Gastrocnemius medialis (tissue), 4 donors: Measurements from ENCODE around the gene GPS2. TPM values are rescaled to one million over a fixed set of nuclear protein-coding genes. Genes with fewer than 3 reads are reported as not detected.
A peak's percentile ranks its signal among the peaks of the same experiment; 100 is the strongest.

ENCODE experiments used
- ATAC-seq, 2 donors: fragments of 150-250 bp; one replicate each; pipeline ENCODE4 v1.9.1; 2016
- DNase-seq, 2 donors: peaks; one replicate each; pipeline ENCODE4 v3.0.0-alpha.2; 2019
- H3K27ac ChIP-seq, 4 donors: fragments of 200-600 bp; sonication (generic); 1 replicate in 1 of 4; 2 replicates in 3 of 4; pipeline ENCODE4 v1.5.1; 2016 to 2018; ENCODE audit warnings: mild to moderate bottlenecking in 2 of 4, moderate library complexity in 1 of 4
- H3K27me3 ChIP-seq, 3 donors: fragments of 200-600 bp; sonication (generic) in 2 of 3; 1 replicate in 1 of 3; 2 replicates in 2 of 3; pipeline versions ENCODE4 v1.5.1 to v1.6.0; 2016 to 2019; ENCODE audit warnings: mild to moderate bottlenecking in 1 of 3, moderate library complexity in 1 of 3
- H3K36me3 ChIP-seq, 2 donors: fragments of 200-600 bp; sonication (generic) in 1 of 2; one replicate each; pipeline ENCODE4 v1.5.1; 2017 to 2018
- H3K4me1 ChIP-seq, 2 donors: fragments of 200-600 bp; sonication (generic) in 1 of 2; one replicate each; pipeline ENCODE4 v1.5.1; 2016 to 2017; ENCODE audit warnings: mild to moderate bottlenecking in 2 of 2
- H3K4me3 ChIP-seq, 4 donors: fragments of 200-600 bp; sonication (generic) in 3 of 4; 1 replicate in 1 of 4; 2 replicates in 3 of 4; pipeline ENCODE4 v1.5.1; 2016 to 2019; ENCODE audit warnings: mild to moderate bottlenecking in 2 of 4
- H3K9me3 ChIP-seq, 3 donors: fragments of 200-600 bp; sonication (generic) in 2 of 3; 1 replicate in 1 of 3; 2 replicates in 2 of 3; pipeline ENCODE4 v1.5.1; 2016 to 2019
- CTCF ChIP-seq, 5 experiments: fragments of 450-650 bp in 3 of 5; fragments of 200-600 bp in 2 of 5; sonication (generic) in 2 of 5; IDR thresholded peaks in 4 of 5; conservative IDR thresholded peaks in 1 of 5; 1 replicate in 4 of 5; 2 replicates in 1 of 5; pipeline ENCODE4 v1.5.1; 2016 to 2019; ENCODE audit warnings: antibody characterized with exemption in 5 of 5, mild to moderate bottlenecking in 3 of 5, moderate library complexity in 3 of 5
- POLR2A ChIP-seq, 2 donors: fragments of 450-650 bp; IDR thresholded peaks; one replicate each; pipeline ENCODE4 v1.6.1; 2017; ENCODE audit warnings: antibody characterized with exemption in 2 of 2, mild to moderate bottlenecking in 2 of 2, moderate library complexity in 2 of 2
- in situ Hi-C, 4 donors: fragments of 200-750 bp; cut with MboI; loops; one replicate each; pipeline versions ENCODE4 v1.15.0 to v1.8.0; 2017; ENCODE audit warnings: low sequenced_read_pairs in 4 of 4
- intact Hi-C: fragments of 100-400 bp; cut with DNase I; formaldehyde crosslinking; loops from one replicate; pipeline ENCODE4 v1.15.1; 2023; ENCODE audit warnings: low total_unique reads
- total RNA-seq, 4 donors: library from RNA; depleted of rRNA; stranded (reverse); fragments of >200 nt; gene quantifications; one replicate each; pipeline versions ENCODE4 v1.1.0 to v1.2.3, GENCODE V29; 2016

GPS2 gene
- 100 to 1,000 TPM; 135 to 240 (median 169) TPM for total RNA-seq

DNA sequence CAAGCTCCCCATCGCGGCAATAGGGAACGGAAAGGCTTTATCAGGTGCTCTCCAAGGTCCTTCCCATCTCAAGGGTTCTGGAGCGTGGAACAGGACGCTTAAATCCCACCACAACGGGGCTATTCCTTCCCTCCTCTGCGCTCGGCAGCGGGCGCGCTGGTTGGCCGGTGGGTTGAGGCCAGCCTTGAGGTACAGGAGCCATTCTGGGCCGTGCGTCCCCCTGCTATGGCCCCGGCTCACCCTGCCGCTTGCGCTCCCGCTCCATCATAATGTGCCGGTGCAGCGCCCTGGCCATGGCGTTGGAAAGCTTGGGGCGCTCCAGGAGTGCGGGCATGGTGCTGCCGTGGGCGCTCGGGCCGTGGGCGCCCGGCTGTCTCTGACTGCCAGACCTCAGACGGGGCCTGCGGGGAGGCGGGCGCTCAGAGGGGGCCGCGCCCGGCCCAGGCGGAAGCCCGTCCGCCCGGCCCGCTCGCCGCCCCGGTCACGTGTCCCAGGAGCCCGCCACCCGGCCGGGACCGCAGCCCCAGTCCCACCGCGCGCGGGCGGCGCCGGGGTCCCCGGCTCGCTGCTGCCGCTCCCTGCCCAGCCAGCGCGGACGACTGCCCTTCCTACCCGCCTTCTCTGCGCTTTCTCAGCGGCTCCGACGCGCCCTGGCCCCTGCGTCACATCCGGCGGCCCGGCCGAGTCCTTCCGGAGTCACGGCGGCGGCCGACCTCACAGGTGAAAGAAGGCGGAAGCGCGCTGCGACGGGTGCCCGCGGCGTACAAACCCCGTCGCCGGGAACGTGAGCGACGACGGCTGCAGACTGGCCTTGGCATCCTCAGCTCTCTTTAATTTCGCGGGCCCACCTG lies at the start of gene GPS2:
GPS2 (minus strand) TSS at position 642 of the 851 bp plus-strand sequence; CDS start at position 334, 308 bp downstream.
- Histone ChIP-seq H3K27ac (peak within 1 kb of the TSS; percentile 92 to 97 (median 93)), H3K4me1 (peaks cover 46 to 48% of the 10 kb centered on the region in 2 donors), H3K36me3 (peaks cover 2 to 67% of the 10 kb centered on the region in 2 donors), H3K27me3 (no peaks in the 10 kb centered on the region), H3K4me3 (peak within 1 kb of the TSS; percentile 86 to 98 (median 92)), H3K9me3 (no peaks in the 10 kb centered on the region)
- TF ChIP-seq POLR2A (IDR thresholded peaks at IDR 0.05) (peak; percentile 83 to 89), CTCF (IDR thresholded peaks at IDR 0.05 in 4 of 5, conservative IDR thresholded peaks at IDR 0.05 in 1 of 5) (peak in 1 of 5 experiments; percentile 16)
- intact Hi-C loops (no loop called here), in situ Hi-C loops (no loop called here)
- peak; percentile 86 to 90 for DNase-seq
- ATAC-seq: peak; percentile 83 to 87

GRCh38 chr17:7363311-7363710 lies 48.2 kb upstream of the GPS2 start:
- TF ChIP-seq CTCF (IDR thresholded peaks at IDR 0.05 in 4 of 5, conservative IDR thresholded peaks at IDR 0.05 in 1 of 5): no peak
- no peak for TF ChIP-seq POLR2A (IDR thresholded peaks at IDR 0.05)
- Histone ChIP-seq H3K4me3 (no peak overlapping the region), H3K36me3 (no peaks in the 10 kb centered on the region), H3K9me3 (no peaks in the 10 kb centered on the region), H3K27me3 (no peaks in the 10 kb centered on the region), H3K4me1 (no peaks in the 10 kb centered on the region), H3K27ac (no peak overlapping the region)
- ATAC-seq: no peak
- no peak for DNase-seq
- in situ Hi-C loops: loop anchor here in 2 of 4 donors (25.0 kb wide), 2 partner anchors 149 to 174 kb away; partner anchors contain the start of gene TNFSF12 (in 1 of the 2)
- intact Hi-C loops: no loop called here

- Histone ChIP-seq H3K9me3 (no peaks in the 10 kb centered on the region), H3K4me3 (no peak overlapping the region), H3K36me3 (no peaks in the 10 kb centered on the region), H3K27me3 (no peaks in the 10 kb centered on the region), H3K4me1 (peaks cover 3 to 4% of the 10 kb centered on the region in 2 donors), H3K27ac (no peak overlapping the region)
- TF ChIP-seq POLR2A (IDR thresholded peaks at IDR 0.05) (no peak), CTCF (IDR thresholded peaks at IDR 0.05 in 4 of 5, conservative IDR thresholded peaks at IDR 0.05 in 1 of 5) (no peak)
- in situ Hi-C loops: loop anchor here in 2 of 4 donors (25.0 kb wide), 2 partner anchors 150 to 175 kb away; partner anchors contain the start of gene TNFSF12 (in 1 of the 2)
- intact Hi-C loops: no loop called here
- no peak for ATAC-seq
- DNase-seq: no peak
These were observed 46.7 kb upstream of the GPS2 start for GRCh38 chr17:7361906-7362305.

DNA sequence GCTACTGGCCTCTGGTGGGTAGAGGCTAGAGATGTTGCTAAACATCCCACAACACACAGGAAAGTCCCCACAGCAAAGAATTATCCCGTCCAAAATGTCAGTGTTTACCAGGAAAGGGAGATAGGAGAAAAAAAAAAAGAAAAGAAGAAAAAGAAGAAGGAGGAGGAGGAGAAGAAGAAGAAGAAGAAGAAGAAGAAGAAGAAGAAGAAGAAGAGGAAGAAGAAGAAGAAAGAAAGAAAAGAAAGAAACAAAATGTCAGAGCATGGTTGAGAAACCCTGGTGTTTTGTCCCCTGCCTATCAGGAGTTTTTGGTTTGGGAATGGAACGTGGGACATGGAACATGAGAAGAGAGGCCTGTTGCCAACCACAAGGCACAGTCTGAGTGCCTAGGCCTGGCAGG lies 42.2 kb upstream of the GPS2 start:
- intact Hi-C loops: no loop called here
- no peaks in the 10 kb centered on the region for H3K36me3 ChIP-seq
- H3K4me3 ChIP-seq: no peak overlapping the region
- no peak overlapping the region for H3K27ac ChIP-seq
- TF ChIP-seq POLR2A (IDR thresholded peaks at IDR 0.05) (no peak), CTCF (IDR thresholded peaks at IDR 0.05 in 4 of 5, conservative IDR thresholded peaks at IDR 0.05 in 1 of 5) (no peak)
- H3K4me1 ChIP-seq: peaks cover 13% of the 10 kb centered on the region in 2 donors
- DNase-seq: no peak
- in situ Hi-C loops: loop anchor here in 2 of 4 donors (25.0 kb wide), 2 partner anchors 155 to 180 kb away; partner anchors contain the start of gene TNFSF12 (in 1 of the 2)
- no peaks in the 10 kb centered on the region for H3K9me3 ChIP-seq
- ATAC-seq: no peak
- H3K27me3 ChIP-seq: no peaks in the 10 kb centered on the region
